ENCODE data around the gene HK2. TPM values are rescaled to one million over a fixed set of nuclear protein-coding genes. Genes with fewer than 3 reads are reported as not detected.
"Not testable (repeated sequence)": the region's sequence is repeated elsewhere in the genome, so short reads cannot be mapped to it uniquely, and the experiment has no call there.

Gene HK2
- total RNA-seq, 2 experiments from 2014 or later = 27.8 to 29.6 TPM

DNA sequence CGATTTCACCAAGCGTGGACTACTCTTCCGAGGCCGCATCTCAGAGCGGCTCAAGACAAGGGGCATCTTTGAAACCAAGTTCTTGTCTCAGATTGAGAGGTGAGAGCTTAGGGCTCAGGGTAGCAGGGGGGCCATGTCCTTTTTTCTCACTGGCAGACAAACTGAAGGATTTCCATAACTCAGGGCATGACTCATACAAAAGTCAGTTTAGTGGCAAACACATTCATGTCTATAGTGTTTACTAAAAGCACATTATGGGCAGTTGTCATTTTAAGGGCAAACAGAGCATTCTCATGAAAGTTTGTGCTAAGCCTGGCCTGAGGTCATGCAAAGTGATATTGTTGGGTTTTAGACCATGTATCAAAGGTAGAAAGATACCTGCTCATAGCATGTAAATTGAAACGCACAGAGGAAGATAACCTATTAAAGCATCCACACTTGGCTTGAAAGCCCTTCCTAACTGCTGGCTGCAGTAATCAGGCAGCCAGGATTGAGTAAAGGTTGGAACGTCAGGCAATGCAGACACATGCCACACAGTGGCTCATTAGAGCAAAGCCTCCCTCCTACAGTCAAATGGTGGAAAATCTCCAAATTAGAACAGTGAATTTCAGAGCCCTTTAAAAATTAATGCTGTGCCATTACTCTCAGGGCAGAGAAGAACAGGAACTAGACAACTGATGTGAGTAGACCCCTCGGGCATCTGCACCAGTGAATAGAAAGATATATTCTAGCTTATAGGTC lies 54.2 kb downstream of the HK2 start:
- H3K36me3 Mint-ChIP-seq (ENCODE audit: low read depth) = peaks cover 67% of the 10 kb centered on the region
- H3K27me3 Mint-ChIP-seq = no peaks in the 10 kb centered on the region
- POLR2A ChIA-PET = no interaction called here
- no peak overlapping the region for H3K27ac Mint-ChIP-seq
- CTCF ChIA-PET = no interaction called here
- no peak for DNase-seq
- no peaks in the 10 kb centered on the region for H3K9me3 Mint-ChIP-seq
- peaks cover 6% of the 10 kb centered on the region for H3K4me1 Mint-ChIP-seq
- H3K4me3 Mint-ChIP-seq = no peak overlapping the region

- Mint-ChIP-seq H3K4me1 (peaks cover 6% of the 10 kb centered on the region), H3K4me3 (no peak overlapping the region), H3K27me3 (no peaks in the 10 kb centered on the region), H3K27ac (no peak overlapping the region), H3K36me3 (ENCODE audit: low read depth) (peaks cover 67% of the 10 kb centered on the region), H3K9me3 (no peaks in the 10 kb centered on the region)
- CTCF ChIA-PET = no interaction called here
- no peak for DNase-seq
- POLR2A ChIA-PET = no interaction called here
Measured at GRCh38 chr2:74889159-74889558, 55.2 kb downstream of the HK2 start.

DNA sequence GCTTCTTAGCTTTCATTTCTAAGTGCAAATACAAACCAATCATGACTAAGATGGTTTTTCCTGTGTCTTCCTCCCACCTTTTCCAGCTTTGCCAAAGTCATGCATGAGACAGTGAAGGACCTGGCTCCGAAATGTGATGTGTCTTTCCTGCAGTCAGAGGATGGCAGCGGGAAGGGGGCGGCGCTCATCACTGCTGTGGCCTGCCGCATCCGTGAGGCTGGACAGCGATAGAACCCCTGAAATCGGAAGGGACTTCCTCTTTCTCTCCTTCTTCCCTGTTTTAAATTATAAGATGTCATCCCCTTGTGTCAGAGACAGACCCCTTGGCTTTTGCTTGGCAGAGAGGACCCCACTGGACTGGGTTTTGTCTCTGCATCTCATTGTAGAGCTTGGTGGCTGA lies 56.8 kb downstream of the HK2 start:
- no peak for DNase-seq
- no peaks in the 10 kb centered on the region for H3K27me3 Mint-ChIP-seq
- no peak overlapping the region for H3K27ac Mint-ChIP-seq
- no peaks in the 10 kb centered on the region for H3K9me3 Mint-ChIP-seq
- H3K36me3 Mint-ChIP-seq (ENCODE audit: low read depth) = peaks cover 65% of the 10 kb centered on the region
- ChIA-PET CTCF (no interaction called here), POLR2A (no interaction called here)
- no peak overlapping the region for H3K4me3 Mint-ChIP-seq
- H3K4me1 Mint-ChIP-seq = no peaks in the 10 kb centered on the region

DNA sequence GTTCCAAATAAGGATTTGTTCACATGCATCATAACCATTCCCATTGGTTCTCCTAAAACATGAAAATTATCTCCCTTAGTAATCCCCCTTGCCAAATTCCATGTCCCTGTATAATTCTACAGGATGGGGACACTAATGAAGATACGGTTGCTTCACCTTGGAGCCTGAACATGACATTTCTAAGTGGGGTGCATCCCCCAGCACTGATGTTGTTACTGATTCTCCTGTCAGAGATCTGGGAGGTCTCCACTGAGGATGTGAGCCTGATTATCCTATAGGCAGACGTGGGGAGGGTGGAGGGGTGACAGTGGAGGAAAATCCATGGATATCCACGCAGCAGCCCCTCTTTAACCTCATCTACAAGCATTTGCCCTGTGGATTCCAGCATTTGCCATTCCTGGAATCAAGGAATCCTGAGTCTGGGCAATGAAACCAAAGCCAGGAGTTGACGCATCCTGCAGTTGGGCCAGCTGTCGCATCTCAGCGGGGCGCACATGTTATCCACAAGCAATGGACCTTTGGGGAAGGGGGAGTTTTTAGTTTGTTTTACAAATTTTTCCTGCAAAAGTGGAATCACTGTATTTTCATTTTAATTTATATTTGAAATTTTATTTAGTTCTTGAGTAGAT lies 57.3 kb downstream of the HK2 start:
- peaks cover 66% of the 10 kb centered on the region for H3K36me3 Mint-ChIP-seq (ENCODE audit: low read depth)

DNA sequence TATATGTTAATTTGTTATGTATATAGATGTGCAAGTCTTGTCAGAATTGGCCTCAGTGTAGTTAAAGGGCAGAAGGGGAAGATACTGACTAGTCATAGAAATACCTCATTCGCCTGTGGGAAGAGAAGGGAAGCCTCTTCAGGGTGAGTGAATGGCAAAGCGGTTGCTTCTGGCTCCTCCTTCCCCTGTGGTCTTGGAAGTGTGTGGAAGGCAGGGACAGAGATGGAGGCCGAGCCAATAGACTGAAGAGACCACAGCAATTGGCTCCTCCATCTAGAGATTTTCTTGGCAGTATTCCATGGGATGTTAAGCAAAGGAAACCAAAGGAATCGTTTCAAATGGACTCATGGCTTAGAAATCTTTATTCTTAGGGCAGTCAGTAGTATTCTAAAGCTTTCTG lies 57.9 kb downstream of the HK2 start:
- H3K4me3 Mint-ChIP-seq, H3K27ac Mint-ChIP-seq, H3K27me3 Mint-ChIP-seq, H3K9me3 Mint-ChIP-seq, H3K4me1 Mint-ChIP-seq, CTCF ChIA-PET, DNase-seq, POLR2A ChIA-PET: not testable (repeated sequence)
- H3K36me3 Mint-ChIP-seq (ENCODE audit: low read depth) = peaks cover 62% of the 10 kb centered on the region

More for the DNA sequence above, 57.3 kb downstream of the HK2 start:
- H3K4me3 Mint-ChIP-seq = no peak overlapping the region
- ChIA-PET CTCF (no interaction called here), POLR2A (no interaction called here)
- no peak overlapping the region for H3K27ac Mint-ChIP-seq
- H3K4me1 Mint-ChIP-seq = no peaks in the 10 kb centered on the region
- DNase-seq = no peak
- H3K9me3 Mint-ChIP-seq = no peaks in the 10 kb centered on the region
- H3K27me3 Mint-ChIP-seq = no peaks in the 10 kb centered on the region

DNA sequence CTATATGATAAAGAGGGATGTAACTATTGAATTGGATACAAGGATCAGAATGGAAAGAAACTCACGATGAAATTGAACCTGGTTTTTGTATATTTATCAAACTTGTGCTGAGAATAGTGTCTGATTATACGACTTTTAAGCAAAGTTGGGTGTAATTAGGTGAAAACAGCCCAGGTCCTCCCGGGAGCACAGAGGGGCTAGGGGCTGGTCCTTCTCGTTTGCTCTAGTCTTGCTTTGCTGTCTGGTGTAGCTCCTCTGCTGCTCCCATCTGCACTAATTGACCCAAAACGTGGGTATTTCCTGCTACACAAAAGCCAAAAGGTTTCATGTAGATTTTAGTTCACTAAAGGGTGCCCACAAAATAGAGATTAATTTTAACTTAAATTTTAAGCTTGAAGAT lies 58.7 kb downstream of the HK2 start:
- Mint-ChIP-seq H3K27me3 (no peaks in the 10 kb centered on the region), H3K27ac (no peak overlapping the region)

GRCh38 chr2:74893332-74893731 lies 59.4 kb downstream of the HK2 start:
- Mint-ChIP-seq H3K4me1 (no peaks in the 10 kb centered on the region), H3K4me3 (no peak overlapping the region), H3K27ac (no peak overlapping the region), H3K9me3 (no peaks in the 10 kb centered on the region), H3K27me3 (no peaks in the 10 kb centered on the region), H3K36me3 (ENCODE audit: low read depth) (peaks cover 60% of the 10 kb centered on the region)
- ChIA-PET CTCF (interaction anchor here (1.2 kb wide), 1 partner anchor 15 kb away, joined by 3 read pairs; no protein-coding TSS in a partner anchor), POLR2A (no interaction called here)
- no peak for DNase-seq

More for the DNA sequence above, 58.7 kb downstream of the HK2 start:
- no peak for DNase-seq
- H3K4me3 Mint-ChIP-seq = no peak overlapping the region
- H3K9me3 Mint-ChIP-seq = no peaks in the 10 kb centered on the region
- no peaks in the 10 kb centered on the region for H3K4me1 Mint-ChIP-seq
- ChIA-PET CTCF (interaction anchor here (1.2 kb wide), 1 partner anchor 14 kb away, joined by 3 read pairs; no protein-coding TSS in a partner anchor), POLR2A (no interaction called here)
- peaks cover 64% of the 10 kb centered on the region for H3K36me3 Mint-ChIP-seq (ENCODE audit: low read depth)

GRCh38 chr2:74894272-74894981 lies 60.5 kb downstream of the HK2 start:
- Mint-ChIP-seq H3K36me3 (ENCODE audit: low read depth) (peaks cover 52% of the 10 kb centered on the region), H3K4me1 (no peaks in the 10 kb centered on the region), H3K27ac (peak overlapping the region; percentile 58), H3K9me3 (no peaks in the 10 kb centered on the region), H3K4me3 (no peak overlapping the region), H3K27me3 (no peaks in the 10 kb centered on the region)
- POLR2A ChIA-PET = no interaction called here
- CTCF ChIA-PET = no interaction called here
- no peak for DNase-seq

DNA sequence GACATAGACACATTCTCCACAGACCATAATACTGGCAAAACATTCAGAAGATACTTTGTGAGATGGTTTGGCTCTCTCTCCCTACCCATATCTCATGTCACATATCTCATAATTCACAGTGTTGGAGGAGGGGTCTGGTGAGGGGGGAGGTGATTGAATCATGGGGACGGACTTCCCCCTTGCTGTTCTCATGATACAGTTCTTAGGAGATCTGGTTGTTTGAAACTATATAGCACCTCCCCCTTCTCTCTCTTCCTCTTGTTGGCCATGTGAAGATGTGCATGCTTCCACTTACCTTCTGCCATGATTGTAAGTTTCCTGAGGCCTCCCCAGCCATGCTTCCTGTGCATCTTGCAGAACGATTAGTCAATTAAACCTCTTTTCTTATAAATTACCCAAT lies 61.1 kb downstream of the HK2 start:
- Mint-ChIP-seq H3K27me3 (no peaks in the 10 kb centered on the region), H3K4me3 (no peak overlapping the region), H3K27ac (peak overlapping the region; percentile 58), H3K9me3 (no peaks in the 10 kb centered on the region), H3K4me1 (no peaks in the 10 kb centered on the region), H3K36me3 (ENCODE audit: low read depth) (peaks cover 47% of the 10 kb centered on the region)
- ChIA-PET CTCF (no interaction called here), POLR2A (no interaction called here)
- DNase-seq = no peak

- Mint-ChIP-seq H3K4me1 (no peaks in the 10 kb centered on the region), H3K36me3 (ENCODE audit: low read depth) (peaks cover 35% of the 10 kb centered on the region), H3K27me3 (no peaks in the 10 kb centered on the region), H3K9me3 (no peaks in the 10 kb centered on the region), H3K27ac (no peak overlapping the region), H3K4me3 (no peak overlapping the region)
- CTCF ChIA-PET = no interaction called here
- DNase-seq = no peak
- POLR2A ChIA-PET = no interaction called here
Measured at GRCh38 chr2:74896232-74896631, 62.3 kb downstream of the HK2 start.

DNA sequence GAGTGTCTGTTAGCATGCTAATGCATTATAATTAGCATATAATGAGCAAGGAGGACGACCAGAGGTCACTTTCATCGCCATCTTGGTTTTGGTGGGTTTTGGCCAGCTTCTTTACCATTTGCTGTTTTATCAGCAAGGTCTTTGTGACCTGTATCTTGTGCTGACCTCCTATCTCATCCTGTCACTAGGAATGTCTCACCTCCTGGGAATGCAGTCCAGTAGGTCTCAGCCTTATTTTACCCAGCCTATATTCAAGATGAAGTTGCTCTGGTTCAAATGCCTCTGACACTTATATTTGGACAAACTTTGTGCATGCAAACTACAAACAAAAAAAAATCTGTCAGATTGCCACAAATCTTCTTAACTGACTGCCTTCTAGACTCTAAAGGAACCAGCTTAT lies 66.3 kb downstream of the HK2 start:
- H3K27me3 Mint-ChIP-seq, CTCF ChIA-PET, H3K4me3 Mint-ChIP-seq, H3K4me1 Mint-ChIP-seq, H3K9me3 Mint-ChIP-seq, H3K27ac Mint-ChIP-seq, POLR2A ChIA-PET, DNase-seq: not testable (repeated sequence)
- H3K36me3 Mint-ChIP-seq (ENCODE audit: low read depth) = peaks cover 19% of the 10 kb centered on the region

DNA sequence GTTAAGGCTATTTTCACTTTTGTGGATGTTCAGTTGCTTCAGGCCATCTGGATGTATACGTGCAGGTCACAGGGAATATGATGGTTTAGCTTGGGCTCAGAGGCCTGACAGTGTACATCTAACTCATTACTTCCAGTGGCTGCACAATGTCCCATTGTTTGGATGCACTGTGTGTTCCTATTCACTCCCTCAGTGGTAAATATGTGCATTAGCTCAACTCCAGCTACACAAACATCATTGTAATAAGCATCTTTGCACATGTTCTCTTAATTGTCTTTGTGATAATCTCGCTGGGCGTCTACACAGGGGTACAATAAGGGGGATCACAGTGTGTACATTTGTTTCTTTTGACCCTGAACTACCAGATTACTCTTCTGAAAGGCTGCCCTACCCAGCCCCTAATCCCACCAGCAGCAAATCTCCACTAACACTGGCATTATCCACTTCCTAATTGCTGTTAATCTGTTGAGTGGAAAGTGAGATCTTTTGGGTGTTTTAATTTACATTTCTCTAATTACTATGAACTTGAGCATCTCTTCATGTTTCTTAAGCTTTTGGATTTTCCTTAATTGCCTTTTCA lies 68.4 kb downstream of the HK2 start:
- no peaks in the 10 kb centered on the region for H3K4me1 Mint-ChIP-seq
- POLR2A ChIA-PET = no interaction called here
- CTCF ChIA-PET = no interaction called here
- H3K36me3 Mint-ChIP-seq (ENCODE audit: low read depth) = peaks cover 5% of the 10 kb centered on the region
- no peak overlapping the region for H3K4me3 Mint-ChIP-seq
- DNase-seq = no peak
- no peaks in the 10 kb centered on the region for H3K9me3 Mint-ChIP-seq
- H3K27ac Mint-ChIP-seq = no peak overlapping the region
- peaks cover 5% of the 10 kb centered on the region for H3K27me3 Mint-ChIP-seq

- POLR2A ChIA-PET = no interaction called here
- no peaks in the 10 kb centered on the region for H3K9me3 Mint-ChIP-seq
- H3K4me1 Mint-ChIP-seq = peaks cover 6% of the 10 kb centered on the region
- no peaks in the 10 kb centered on the region for H3K36me3 Mint-ChIP-seq (ENCODE audit: low read depth)
- H3K4me3 Mint-ChIP-seq = no peak overlapping the region
- H3K27ac Mint-ChIP-seq = no peak overlapping the region
- peaks cover 33% of the 10 kb centered on the region for H3K27me3 Mint-ChIP-seq
- CTCF ChIA-PET = interaction anchor here (0.6 kb wide), 1 partner anchor 223 kb away, joined by 3 read pairs; no protein-coding TSS in a partner anchor
- no peak for DNase-seq
Measured at GRCh38 chr2:74906395-74906794, 72.5 kb downstream of the HK2 start.
